ENCODE measurements around the gene FSHB.

DNA sequence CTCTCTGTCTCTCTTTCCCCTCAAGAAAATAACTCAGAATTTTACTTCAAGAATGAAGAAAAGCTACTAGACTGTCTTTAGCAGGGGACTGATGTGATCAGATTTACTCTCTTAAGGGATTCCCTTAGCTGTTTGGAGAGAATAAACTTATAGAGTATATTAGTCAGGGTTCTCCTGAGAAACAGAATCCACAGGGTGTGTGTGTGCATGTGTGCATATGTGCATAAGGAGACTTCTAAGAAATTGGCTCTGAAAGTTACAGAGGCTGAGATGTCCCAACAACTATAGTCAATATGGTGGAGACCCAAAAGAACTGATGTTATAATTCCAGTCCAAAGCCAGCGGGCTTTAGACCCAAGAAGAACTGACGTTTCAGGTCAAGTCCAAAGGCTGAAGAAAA is 49.0 kb downstream of the FSHB start:
- TF ChIP-seq CTCF (IDR thresholded peaks at IDR 0.05) (no peak), EZH2phosphoT487 (IDR thresholded peaks at IDR 0.05) (no peak)

Data from neural progenitor cell (in vitro differentiated cells).